ENCODE data around the gene MEF2C. TPM values are rescaled to one million over a fixed set of nuclear protein-coding genes. Genes with fewer than 3 reads are reported as not detected.
A peak's percentile ranks its signal among the peaks of the same experiment; 100 is the strongest.

The MEF2C gene
- total RNA-seq, 1 donor from 2014 or later, result under 0.01 TPM

- no peak for DNase-seq (ENCODE audit: low read depth)
- Histone ChIP-seq H3K36me3 (ENCODE audit: control insufficient read depth, insufficient read depth, low read length) (no peaks in the 10 kb centered on the region), H3K4me3 (ENCODE audit: low read depth, low read length) (no peak overlapping the region), H3K27me3 (ENCODE audit: control insufficient read depth, insufficient read depth, low read length) (no peaks in the 10 kb centered on the region)
- TF ChIP-seq CTCF (IDR thresholded peaks at IDR 0.05; ENCODE audit: insufficient read depth, low read length, severe bottlenecking), result no peak
- FAIRE-seq, result no peak
Measured at GRCh38 chr5:88807327-88807726, 75.7 kb downstream of the MEF2C start.

- Histone ChIP-seq H3K4me3 (ENCODE audit: low read depth, low read length) (no peak overlapping the region), H3K27me3 (ENCODE audit: control insufficient read depth, insufficient read depth, low read length) (no peaks in the 10 kb centered on the region), H3K36me3 (ENCODE audit: control insufficient read depth, insufficient read depth, low read length) (no peaks in the 10 kb centered on the region)
- no peak for DNase-seq (ENCODE audit: low read depth)
- no peak for TF ChIP-seq CTCF (IDR thresholded peaks at IDR 0.05; ENCODE audit: insufficient read depth, low read length, severe bottlenecking)
- FAIRE-seq, result no peak
Measured at GRCh38 chr5:88806338-88806737, 76.6 kb downstream of the MEF2C start.

- FAIRE-seq (no peak), DNase-seq (ENCODE audit: low read depth) (no peak)
Measured at GRCh38 chr5:88805151-88805784, 77.7 kb downstream of the MEF2C start.

GRCh38 chr5:88804444-88804843, 78.5 kb downstream of the MEF2C start:
- Histone ChIP-seq H3K4me3 (ENCODE audit: low read depth, low read length) (no peak overlapping the region), H3K36me3 (ENCODE audit: control insufficient read depth, insufficient read depth, low read length) (no peaks in the 10 kb centered on the region), H3K27me3 (ENCODE audit: control insufficient read depth, insufficient read depth, low read length) (peaks cover 2% of the 10 kb centered on the region)
- no peak for DNase-seq (ENCODE audit: low read depth)
- no peak for FAIRE-seq
- no peak for TF ChIP-seq CTCF (IDR thresholded peaks at IDR 0.05; ENCODE audit: insufficient read depth, low read length, severe bottlenecking)

More at GRCh38 chr5:88805151-88805784, 77.7 kb downstream of the MEF2C start:
- peaks cover 2% of the 10 kb centered on the region for H3K27me3 ChIP-seq (ENCODE audit: control insufficient read depth, insufficient read depth, low read length)
- no peaks in the 10 kb centered on the region for H3K36me3 ChIP-seq (ENCODE audit: control insufficient read depth, insufficient read depth, low read length)
- no peak overlapping the region for H3K4me3 ChIP-seq (ENCODE audit: low read depth, low read length)
- TF ChIP-seq CTCF (IDR thresholded peaks at IDR 0.05; ENCODE audit: insufficient read depth, low read length, severe bottlenecking), result no peak

GRCh38 chr5:88803309-88803708, 79.7 kb downstream of the MEF2C start:
- DNase-seq (ENCODE audit: low read depth) (peak; percentile 18), FAIRE-seq (no peak)
- Histone ChIP-seq H3K4me3 (ENCODE audit: low read depth, low read length) (no peak overlapping the region), H3K36me3 (ENCODE audit: control insufficient read depth, insufficient read depth, low read length) (no peaks in the 10 kb centered on the region), H3K27me3 (ENCODE audit: control insufficient read depth, insufficient read depth, low read length) (peaks cover 2% of the 10 kb centered on the region)
- TF ChIP-seq CTCF (IDR thresholded peaks at IDR 0.05; ENCODE audit: insufficient read depth, low read length, severe bottlenecking), result no peak
